Measurements from ENCODE around the gene CNRIP1.
"Not testable (repeated sequence)": the region's sequence is repeated elsewhere in the genome, so short reads cannot be mapped to it uniquely, and the experiment has no call there.

The CNRIP1 gene

DNA sequence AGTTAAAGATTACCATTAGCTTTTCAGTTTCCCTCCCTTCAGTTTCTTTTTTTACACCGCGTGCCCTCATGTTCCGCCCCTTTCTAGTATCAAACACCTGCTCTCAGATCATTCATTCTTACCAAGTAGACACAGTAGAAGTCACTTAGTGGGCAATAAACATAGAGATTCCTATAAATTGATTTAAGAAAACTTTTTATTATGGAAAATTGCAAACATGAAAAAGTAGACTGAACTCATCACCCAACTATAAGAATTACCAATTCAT, 21.2 kb upstream of the CNRIP1 start:
- in situ Hi-C loops (cut with MboI; ENCODE audit: low sequenced_read_pairs) = no loop called here

DNA sequence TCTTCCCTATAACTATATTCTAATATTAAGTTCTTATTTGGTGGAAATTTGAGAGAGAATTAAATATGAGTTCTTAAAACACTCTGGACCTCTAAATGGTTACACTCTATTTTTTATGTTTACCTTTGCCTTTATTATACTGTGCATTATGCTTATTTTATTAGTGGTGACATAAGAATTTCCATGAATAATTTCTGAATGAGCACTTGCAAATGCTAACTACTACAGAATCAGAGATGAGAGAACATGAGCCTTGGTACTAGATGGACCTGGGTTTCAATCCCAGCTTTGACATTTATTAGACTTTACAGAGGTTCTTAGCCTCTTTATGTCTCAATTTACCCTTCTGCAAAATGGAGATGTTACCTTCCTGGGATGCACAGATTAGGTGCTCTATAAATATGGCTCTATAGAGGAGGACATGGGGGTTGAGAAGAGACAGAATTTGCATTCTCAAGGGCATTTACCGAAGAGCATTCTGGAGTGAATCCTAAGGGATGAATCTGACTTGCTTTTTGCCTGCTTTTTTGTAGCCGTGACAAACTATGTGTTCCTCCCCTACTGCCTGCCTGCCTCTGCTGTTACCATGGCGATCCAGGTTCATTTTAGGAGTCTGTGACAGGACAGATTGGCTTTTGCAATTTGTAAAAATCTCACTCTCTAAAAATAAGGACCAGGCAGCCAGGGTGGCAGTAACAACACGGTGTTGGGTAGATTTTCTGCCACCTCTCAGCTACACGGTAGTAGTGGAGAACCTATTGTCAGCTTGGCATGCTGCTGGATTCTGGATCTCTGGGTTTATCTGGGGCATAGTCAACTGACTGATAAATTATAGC, 20.7 kb upstream of the CNRIP1 start:
- in situ Hi-C loops (cut with MboI; ENCODE audit: low sequenced_read_pairs) = no loop called here

DNA sequence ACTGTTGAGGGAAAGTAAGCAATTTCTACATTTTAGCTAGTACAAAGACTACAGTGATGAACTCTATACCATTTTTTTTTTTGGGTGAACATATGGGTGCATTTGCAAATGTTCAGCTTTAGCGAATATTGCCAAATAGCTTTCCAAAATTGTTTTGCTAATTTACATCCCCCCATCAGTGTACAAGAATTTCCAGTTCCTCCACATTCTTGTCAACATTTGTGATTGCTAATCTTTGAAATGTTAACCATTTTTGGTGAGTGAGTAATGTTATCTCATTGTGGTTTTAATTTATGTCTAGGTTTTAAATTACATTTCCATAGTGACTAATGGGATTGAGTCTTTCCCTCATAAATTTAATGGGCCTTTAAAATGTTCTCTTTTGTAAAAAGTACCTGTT, 16.4 kb upstream of the CNRIP1 start:
- in situ Hi-C loops (cut with MboI; ENCODE audit: low sequenced_read_pairs) = no loop called here

DNA sequence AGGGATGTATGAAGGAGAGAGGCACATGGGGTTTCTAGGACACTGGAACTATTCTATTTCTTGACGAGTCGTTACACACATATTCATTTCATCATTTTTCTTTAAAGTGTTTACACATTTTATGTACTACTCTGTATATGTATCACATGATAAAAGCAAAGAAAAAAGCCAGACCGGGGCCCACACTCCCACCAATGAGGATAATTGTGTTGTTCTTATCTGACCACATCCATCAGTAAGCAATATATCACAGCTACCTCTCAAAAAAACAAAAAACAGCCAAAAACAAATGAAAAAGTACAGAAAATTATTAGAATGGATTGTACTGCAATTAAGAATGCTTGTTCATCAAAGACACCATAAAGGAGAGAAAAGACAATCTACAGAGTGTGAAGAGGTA, 14.2 kb upstream of the CNRIP1 start:
- in situ Hi-C loops (cut with MboI; ENCODE audit: low sequenced_read_pairs) = no loop called here

DNA sequence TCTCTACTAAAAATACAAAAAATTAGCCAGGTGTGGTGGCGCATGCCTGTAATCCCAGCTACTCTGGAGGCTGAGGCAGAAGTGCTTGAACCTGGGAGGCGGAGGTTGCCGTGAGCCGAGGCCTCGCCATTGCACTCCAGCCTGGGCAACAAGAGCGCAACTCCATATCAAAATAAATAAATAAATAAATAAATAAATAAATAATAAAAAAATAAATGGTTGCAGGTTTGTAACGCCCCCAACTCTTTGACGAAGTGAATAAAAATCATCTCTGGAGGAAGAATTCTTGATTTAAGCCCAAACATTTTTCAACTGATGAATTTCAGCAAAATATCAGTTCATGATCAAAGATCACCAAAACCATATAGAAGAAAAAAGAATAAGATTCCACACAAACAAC, 13.3 kb upstream of the CNRIP1 start:
- in situ Hi-C loops (cut with MboI; ENCODE audit: low sequenced_read_pairs) = no loop called here

DNA sequence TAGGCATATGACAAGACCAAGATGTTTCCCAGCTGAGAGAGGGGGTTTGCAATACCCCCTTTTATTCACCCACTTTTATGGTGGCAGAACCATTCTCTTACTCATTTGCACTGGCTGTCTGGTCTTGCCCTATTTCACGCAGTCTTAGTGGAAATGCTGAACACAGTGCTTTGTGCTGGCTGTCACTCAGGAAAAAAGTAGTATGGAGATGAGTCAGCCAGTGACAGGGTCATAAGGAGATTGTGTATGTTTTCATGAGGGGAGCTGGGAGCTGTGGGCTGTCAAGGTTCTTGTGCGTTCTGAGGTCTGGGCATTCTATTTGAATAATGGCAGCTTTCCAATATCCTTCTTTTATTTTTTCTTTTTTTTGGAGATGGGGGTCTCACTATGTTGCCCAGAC, 10.9 kb upstream of the CNRIP1 start:
- in situ Hi-C loops (cut with MboI; ENCODE audit: low sequenced_read_pairs) = no loop called here

DNA sequence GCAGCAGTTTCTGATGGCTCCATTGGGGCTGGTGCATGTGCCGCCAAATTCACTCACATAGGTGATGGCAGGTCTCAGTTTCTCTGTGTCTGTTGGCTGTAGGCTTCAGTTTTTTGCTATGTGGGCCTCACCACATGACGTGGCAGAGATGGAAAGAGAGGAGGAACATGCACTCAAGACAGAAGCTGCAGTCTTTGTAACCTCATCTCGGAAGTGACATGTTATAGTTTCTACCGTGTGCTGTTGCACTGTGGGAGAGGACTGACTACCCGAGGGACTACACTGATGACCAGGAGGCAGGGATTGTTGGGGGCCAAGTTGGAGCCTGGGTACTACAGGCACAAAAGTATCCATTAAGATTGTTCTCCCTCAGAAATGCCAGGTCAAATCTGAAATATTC, 9.2 kb upstream of the CNRIP1 start:
- in situ Hi-C loops (cut with MboI; ENCODE audit: low sequenced_read_pairs) = no loop called here

DNA sequence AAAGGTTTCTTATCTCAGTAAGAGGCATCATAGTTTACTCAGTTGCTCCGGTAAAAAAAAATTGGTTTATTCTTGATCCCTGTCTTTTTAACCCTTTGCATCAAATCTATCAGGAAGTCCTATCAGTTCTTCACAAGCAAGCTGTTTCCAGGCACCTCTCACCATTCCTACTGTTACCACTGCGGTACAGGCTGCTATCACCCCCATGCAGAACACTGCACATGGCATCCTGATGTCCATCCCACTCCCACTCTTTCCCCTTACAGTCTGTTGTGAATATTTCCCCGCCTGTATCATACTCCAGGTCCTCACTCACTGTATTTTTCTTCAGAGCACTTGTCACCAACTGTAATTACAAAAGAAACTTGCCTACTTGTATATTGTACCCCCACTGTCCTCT, 5.3 kb upstream of the CNRIP1 start:
- in situ Hi-C loops (cut with MboI; ENCODE audit: low sequenced_read_pairs) = no loop called here

DNA sequence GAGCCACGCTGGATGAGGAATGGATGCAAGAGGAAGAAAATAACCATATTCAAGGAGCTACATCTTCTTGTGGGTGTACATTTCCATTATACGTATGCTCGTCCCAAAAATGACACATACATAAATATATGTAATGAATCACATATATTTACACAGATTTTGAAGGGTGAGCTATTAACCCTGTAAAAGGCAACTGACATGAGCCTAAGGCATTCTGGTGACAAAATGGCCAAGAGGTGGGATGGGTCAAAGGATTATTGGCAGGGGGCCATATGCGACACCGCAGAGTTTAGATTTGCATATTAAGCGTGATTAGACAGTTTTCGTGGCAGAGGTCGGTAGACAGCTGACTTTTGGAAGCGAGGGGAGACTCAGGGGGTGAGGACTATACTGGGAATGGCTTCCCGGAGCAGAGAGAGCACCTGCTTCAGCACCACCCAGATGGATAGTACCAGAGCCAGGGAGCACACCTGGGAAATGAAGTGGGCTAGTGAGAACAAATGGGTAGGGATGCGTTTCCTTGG, 431 bp upstream of the CNRIP1 start:
- in situ Hi-C loops (cut with MboI; ENCODE audit: low sequenced_read_pairs) = no loop called here

DNA sequence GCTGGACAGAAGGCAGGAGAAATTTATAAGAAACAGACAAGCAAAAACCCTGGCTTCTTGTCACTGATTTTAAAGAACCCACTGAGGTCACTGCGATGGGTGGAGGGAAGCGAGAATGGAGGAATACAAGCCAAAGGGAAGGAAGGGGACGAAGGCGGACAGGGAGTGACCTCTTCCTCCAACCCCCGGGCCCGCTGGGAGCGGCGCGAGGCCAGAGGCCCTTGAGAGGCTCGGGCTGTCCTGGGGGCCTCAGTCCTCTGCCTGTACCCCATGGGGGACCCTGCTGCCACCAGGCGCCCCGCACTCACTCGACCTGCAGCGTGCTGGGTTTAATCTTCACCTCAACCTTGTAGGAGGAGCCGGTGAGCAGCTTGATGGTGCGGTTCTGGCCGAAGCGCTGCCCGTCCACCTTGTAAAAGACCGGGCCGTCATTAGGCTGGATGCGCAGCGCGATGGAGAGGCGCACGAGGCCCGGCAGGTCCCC, 793 bp downstream of the CNRIP1 start:
- in situ Hi-C loops (cut with MboI; ENCODE audit: low sequenced_read_pairs) = no loop called here

DNA sequence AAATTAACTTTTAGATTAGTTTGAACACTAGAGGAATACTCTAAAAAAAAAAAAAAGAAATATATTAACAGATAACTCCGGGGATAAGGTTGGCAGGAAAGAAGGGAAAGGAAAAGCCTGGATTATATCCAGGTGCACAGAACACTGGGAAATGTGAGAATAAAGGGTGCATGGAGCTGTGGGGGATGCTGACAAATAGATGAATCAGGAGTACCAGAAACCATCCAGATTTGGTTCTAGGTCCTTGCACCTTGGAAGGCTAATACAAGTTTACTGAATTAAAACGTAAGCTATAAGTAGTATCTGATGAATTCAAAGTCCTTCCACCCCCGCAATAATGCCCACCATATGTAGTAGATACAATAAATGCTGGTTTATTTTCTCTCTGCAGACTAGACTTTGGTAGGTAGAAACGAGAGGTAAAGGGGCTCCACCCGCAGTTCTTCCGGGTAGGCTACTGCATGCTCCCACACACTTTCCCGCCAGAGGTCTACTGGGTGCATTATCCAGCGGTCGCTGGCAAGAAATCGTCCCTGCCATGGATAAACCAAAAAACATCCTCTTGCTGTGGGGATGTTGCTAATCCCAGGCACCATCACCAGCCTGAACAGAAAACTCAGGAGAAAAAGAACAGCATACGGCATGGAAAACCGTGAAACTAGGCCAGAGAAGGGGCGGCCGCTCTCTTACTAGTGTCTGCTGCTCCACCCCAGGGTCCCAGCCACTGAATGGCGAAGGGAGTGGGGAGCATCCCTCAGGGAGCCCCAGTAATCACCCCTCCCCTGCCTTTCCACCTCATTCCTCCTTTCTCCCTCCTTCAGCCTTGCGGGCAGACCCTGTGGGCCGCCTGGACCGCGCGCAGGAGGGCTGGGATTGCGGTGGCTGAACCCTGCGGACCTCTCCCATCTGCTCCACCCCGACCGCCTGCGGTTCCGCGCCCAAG, 1.5 kb downstream of the CNRIP1 start:
- in situ Hi-C loops (cut with MboI; ENCODE audit: low sequenced_read_pairs) = no loop called here

DNA sequence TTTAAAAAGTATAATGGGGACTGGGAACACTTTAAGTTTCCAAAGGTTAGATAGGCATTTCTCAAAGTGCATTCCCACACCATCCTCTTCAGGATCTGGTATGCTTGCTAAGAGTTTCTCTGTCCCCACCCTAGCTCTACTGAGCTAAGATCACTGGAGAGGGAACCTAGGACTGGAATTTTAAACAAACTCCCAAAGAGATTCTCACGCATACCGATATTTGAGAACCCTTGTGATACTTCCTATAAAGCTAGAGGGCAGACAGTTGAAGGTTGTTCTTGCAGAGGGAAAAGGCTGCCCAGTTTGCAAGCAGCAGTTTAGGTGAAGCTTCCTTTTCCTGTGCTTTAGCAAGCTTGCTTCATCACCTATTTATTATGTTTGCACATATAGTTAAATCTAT, 3.6 kb downstream of the CNRIP1 start:
- in situ Hi-C loops (cut with MboI; ENCODE audit: low sequenced_read_pairs) = no loop called here

DNA sequence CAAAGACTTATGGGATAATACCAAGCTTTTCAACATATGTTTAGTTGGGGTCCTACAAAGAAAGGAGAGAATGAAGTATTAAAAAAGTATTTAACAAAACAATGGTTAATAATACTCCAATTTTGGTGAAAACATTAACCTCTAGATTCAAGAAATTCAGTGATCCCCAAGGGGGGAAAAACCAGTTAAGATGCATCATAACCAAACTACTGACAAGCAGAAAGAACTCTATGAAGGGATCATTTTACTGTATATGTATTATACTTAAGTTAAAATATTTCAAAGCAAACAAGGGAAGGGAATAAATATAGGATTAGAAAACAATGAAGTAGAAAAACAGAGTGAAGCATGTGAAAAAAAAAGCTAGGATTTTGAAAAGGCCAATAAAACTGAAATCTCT, 8.7 kb downstream of the CNRIP1 start:
- in situ Hi-C loops (cut with MboI; ENCODE audit: low sequenced_read_pairs) = no loop called here

DNA sequence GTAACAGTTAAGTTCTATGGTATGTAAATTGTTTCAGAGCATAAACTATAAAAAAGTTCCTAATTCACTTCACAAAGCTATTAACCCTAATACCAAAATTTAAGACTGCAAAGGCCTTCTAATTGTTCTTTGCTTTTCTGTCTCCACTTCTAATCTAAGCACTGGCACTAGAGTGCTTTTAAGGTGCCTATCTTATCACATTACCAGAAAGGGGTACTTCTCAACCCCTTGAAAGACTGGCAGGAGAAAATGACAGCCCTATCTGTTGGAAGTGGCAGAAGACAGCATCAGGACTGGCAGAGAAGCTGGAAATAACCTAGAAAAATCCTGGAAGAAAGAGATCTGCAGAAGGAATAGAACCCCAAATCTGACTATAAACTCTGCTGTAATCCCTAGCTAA, 10.3 kb downstream of the CNRIP1 start:
- in situ Hi-C loops (cut with MboI; ENCODE audit: low sequenced_read_pairs) = no loop called here

DNA sequence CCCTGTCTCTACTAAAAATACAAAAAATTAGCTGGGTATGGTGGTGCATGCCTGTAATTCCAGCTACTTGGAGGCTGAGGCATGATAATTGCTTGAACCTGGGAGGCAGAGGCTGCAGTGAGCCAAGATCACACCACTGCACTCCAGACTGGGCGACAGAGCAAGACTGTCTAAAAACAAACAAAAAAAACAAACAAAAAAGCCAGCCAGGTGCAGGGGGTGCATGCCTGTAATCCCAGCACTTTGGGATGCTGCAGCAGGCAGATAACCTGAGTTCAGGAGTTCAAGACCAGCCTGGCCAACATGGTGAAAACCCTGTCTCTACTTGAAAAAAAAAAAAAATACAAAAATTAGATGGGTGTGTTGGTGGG, 15.9 kb downstream of the CNRIP1 start:
- in situ Hi-C loops (cut with MboI; ENCODE audit: low sequenced_read_pairs) = not testable (repeated sequence)

DNA sequence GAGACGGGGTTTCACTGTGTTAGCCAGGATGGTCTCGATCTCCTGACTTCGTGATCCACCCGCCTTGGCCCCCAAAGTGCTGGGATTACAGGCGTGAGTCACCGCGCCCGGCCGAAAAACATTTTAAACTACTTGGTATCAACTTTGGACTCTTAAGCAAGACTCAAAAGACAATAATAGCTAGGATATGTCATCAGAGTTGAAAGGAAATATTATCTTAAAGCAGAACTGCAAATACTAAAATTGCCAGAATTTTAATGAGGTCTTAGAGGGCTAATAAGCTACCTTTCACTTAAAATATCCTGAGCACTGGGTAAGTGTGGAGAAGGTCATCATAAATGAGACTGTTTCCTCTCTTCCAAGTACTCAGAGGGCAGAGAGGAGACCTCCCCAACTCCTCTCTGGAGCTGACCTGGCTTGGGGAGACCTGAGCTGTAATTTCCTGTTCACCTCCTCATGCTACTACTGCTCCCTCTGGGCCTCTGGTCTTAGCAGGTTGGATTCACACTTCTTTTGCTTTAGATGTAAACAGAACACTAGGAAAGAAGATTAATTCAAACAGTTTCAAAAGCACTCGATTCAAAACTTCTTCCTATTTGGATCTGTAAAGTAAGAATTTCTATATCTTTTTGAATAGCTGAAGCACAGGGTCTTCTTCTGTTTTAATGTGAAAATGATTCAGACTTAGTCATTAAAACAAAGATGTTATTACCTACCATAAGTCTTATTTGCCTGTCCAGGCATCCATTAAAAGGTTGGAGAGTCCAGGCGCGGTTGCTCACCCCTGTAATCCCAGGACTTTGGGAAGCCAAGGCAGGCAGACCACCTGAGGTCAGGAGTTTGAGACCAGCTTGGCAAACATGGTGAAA, 16.5 kb downstream of the CNRIP1 start:
- in situ Hi-C loops (cut with MboI; ENCODE audit: low sequenced_read_pairs) = no loop called here

DNA sequence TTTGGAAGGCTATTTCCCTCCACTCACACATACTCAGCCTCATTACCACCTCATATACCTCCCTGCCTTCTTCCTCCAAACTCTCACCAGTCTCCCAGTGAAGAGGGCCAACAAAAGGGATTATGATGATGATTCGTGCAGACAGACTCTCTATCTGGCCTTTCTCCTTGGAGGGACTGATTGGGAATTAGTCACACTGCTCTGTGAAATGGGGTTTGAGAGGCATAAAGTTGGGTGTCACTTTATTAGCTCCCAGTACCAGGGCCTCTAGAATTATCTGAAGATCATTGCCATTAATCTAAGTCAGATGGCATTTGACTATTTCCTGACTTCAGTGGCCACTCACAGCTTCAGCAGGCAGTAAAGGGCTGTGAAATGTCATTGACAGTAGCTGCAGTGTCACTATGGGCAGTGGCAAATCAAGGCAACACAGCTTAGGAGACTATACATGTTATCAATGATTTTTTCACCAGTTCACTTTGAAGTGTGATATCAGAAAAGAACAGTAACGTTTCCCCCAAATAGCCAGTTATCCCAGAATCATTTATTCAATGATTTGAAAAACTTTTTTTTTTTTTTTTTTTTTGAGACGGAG, 17.4 kb downstream of the CNRIP1 start:
- in situ Hi-C loops (cut with MboI; ENCODE audit: low sequenced_read_pairs) = no loop called here

DNA sequence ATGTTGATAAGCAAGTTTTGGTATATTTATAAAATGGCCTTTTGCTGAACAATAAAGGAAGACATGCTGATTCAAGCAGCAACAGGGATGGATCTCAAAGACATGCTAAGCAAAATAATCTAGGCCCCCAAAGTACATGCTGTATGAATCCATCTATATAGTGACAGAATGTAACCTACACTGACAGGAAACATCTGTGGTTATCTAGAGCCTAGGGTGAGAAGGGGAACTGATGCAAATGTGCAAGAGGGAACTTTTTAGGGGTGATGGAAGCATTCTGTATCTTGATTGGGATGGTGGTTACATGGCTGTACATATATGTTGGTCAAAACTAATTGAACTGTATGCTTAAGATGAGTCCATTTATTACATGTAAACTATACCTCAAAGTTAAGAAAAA, 24.2 kb downstream of the CNRIP1 start:
- in situ Hi-C loops (cut with MboI; ENCODE audit: low sequenced_read_pairs) = loop anchor here (25.0 kb wide), 1 partner anchor 142 kb away; no protein-coding TSS in a partner anchor

DNA sequence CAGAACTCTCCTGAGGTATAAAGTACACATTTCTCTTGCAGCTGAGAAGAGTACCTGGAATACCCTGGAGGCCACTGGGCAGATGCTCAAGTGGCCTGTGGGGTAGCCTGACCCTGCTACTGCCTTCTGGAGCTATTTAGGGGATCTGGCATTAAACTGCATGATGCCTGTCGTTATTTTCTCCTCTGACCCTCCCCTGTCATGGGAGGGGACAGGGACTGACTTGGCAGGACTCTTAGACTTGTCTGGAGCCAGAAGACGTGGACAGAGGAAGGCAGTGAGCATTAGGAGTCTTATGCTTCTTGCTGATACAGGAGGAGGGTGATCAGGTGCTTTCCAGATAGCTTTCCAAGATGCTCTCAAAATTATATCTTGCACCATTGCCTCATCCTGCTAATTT, 24.8 kb downstream of the CNRIP1 start:
- in situ Hi-C loops (cut with MboI; ENCODE audit: low sequenced_read_pairs) = loop anchor here (25.0 kb wide), 1 partner anchor 142 kb away; no protein-coding TSS in a partner anchor

DNA sequence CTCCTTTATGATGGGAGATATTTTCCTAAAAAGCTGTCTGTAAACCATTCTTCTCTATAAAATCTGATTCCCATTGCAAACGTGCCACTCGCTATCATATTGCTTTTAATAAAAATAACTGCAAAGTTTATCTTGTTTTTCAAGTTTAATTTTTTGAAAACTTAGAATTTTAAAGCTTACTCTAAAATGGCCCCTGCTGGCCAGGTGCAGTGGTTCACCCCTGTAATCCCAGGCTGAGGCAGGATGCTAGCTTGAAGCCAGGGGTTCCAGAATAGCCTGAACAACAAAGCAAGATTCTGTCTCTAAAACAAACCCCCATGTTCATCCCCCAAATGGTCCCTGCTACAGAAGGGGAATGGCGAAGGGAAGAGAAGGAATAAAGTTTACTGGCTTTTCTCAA, 25.6 kb downstream of the CNRIP1 start:
- in situ Hi-C loops (cut with MboI; ENCODE audit: low sequenced_read_pairs) = loop anchor here (25.0 kb wide), 1 partner anchor 143 kb away; no protein-coding TSS in a partner anchor
